Left ventricle myocardium inferior (tissue), 1 donor: ENCODE results near the gene ERBB2. TPM values are rescaled to one million over a fixed set of nuclear protein-coding genes. Genes with fewer than 3 reads are reported as not detected.

Experiments used
- DNase-seq: peaks from one replicate; pipeline ENCODE4 v3.0.0-alpha.2; 2020
- H3K27ac ChIP-seq: fragments of 200-600 bp; replicated peaks from 2 replicates; pipeline ENCODE4 v1.8.0; 2021
- H3K27me3 ChIP-seq: fragments of 200-600 bp; 2 replicates; pipeline ENCODE4 v1.8.0; 2021; ENCODE audit warnings: low read depth
- H3K36me3 ChIP-seq: fragments of 200-600 bp; 2 replicates; pipeline ENCODE4 v1.8.0; 2021
- H3K4me1 ChIP-seq: fragments of 200-600 bp; 2 replicates; pipeline ENCODE4 v1.8.0; 2021
- H3K4me3 ChIP-seq: fragments of 200-600 bp; 2 replicates; pipeline ENCODE4 v1.8.0; 2021; ENCODE audit warnings: mild to moderate bottlenecking, moderate library complexity
- H3K9me3 ChIP-seq: fragments of 200-600 bp; replicated peaks from 2 replicates; pipeline ENCODE4 v1.8.0; 2021
- CTCF ChIP-seq: fragments of 200-600 bp; IDR thresholded peaks from 2 replicates; pipeline ENCODE4 v1.8.0; 2021; ENCODE audit warnings: antibody characterized with exemption, mild to moderate bottlenecking, borderline replicate concordance
- intact Hi-C: fragments of 100-400 bp; cut with micrococcal nuclease; formaldehyde crosslinking; loops from one replicate; pipeline ENCODE4 v1.11.0; 2022
- long read RNA-seq: library from polyadenylated mRNA; unstranded; transcript quantifications from one replicate; pipeline ENCODE4 v2.0.0, GENCODE V29; 2021
- total RNA-seq: library from RNA; stranded (reverse); fragmentation: NEBNext Ultra II Directional; extraction: Animal tissue kit (Norgen Biotek cat#: 25700); gene quantifications from one replicate; pipeline ENCODE4 v1.2.1, GENCODE V29; 2021
- donor health status: DM: no; HTN: yes; CAD: no; lungs with severe emphysema.

ERBB2 gene
- 61.0 TPM for total RNA-seq
- long read RNA-seq, full-length matches to known transcripts: 67 of 143 reads
- long read RNA-seq, partial matches to known transcripts: 52 of 143 reads
- long read RNA-seq, other reads (novel, unspliced or antisense): 24 of 143 reads

GRCh38 chr17:39699818-39700147 is at the start of gene ERBB2:
Gene ERBB2 (plus strand): TSS chr17:39700064. CDS start chr17:39700239, 175 bp downstream.
- no peaks in the 10 kb centered on the region for H3K36me3 ChIP-seq
- peaks cover 58% of the 10 kb centered on the region for H3K4me1 ChIP-seq
- H3K4me3 ChIP-seq: peak within 1 kb of the TSS; percentile 97
- H3K27ac ChIP-seq: peak within 1 kb of the TSS; percentile 90
- no peaks in the 10 kb centered on the region for H3K9me3 ChIP-seq
- intact Hi-C loops: no loop called here
- H3K27me3 ChIP-seq: no peaks in the 10 kb centered on the region
- peak; percentile 68 for DNase-seq
- TF ChIP-seq CTCF: no peak

- H3K9me3 ChIP-seq: no peaks in the 10 kb centered on the region
- intact Hi-C loops: no loop called here
- H3K4me3 ChIP-seq: no peak overlapping the region
- H3K27ac ChIP-seq: no peak overlapping the region
- DNase-seq: no peak
- H3K27me3 ChIP-seq: no peaks in the 10 kb centered on the region
- no peaks in the 10 kb centered on the region for H3K36me3 ChIP-seq
- TF ChIP-seq CTCF: no peak
- peaks cover 44% of the 10 kb centered on the region for H3K4me1 ChIP-seq
Measured at GRCh38 chr17:39650121-39650579, 49.7 kb upstream of the ERBB2 start.

GRCh38 chr17:39651923-39652586 is 47.8 kb upstream of the ERBB2 start:
- TF ChIP-seq CTCF: no peak
- H3K27ac ChIP-seq: peak overlapping the region; percentile 50
- H3K27me3 ChIP-seq: no peaks in the 10 kb centered on the region
- H3K4me1 ChIP-seq: peaks cover 33% of the 10 kb centered on the region
- no peaks in the 10 kb centered on the region for H3K36me3 ChIP-seq
- no peak for DNase-seq
- H3K4me3 ChIP-seq: no peak overlapping the region
- no peaks in the 10 kb centered on the region for H3K9me3 ChIP-seq
- intact Hi-C loops: no loop called here

GRCh38 chr17:39652587-39653315 is 47.1 kb upstream of the ERBB2 start:
- no peaks in the 10 kb centered on the region for H3K9me3 ChIP-seq
- peaks cover 37% of the 10 kb centered on the region for H3K4me1 ChIP-seq
- H3K27ac ChIP-seq: peak overlapping the region; percentile 50
- H3K4me3 ChIP-seq: no peak overlapping the region
- no peaks in the 10 kb centered on the region for H3K36me3 ChIP-seq
- DNase-seq: no peak
- no peak for TF ChIP-seq CTCF
- intact Hi-C loops: no loop called here
- H3K27me3 ChIP-seq: no peaks in the 10 kb centered on the region

- H3K4me1 ChIP-seq: peaks cover 42% of the 10 kb centered on the region
- H3K27ac ChIP-seq: peak overlapping the region; percentile 50
- intact Hi-C loops: no loop called here
- no peak for DNase-seq
- no peak for TF ChIP-seq CTCF
- no peaks in the 10 kb centered on the region for H3K9me3 ChIP-seq
- no peak overlapping the region for H3K4me3 ChIP-seq
- H3K27me3 ChIP-seq: no peaks in the 10 kb centered on the region
- H3K36me3 ChIP-seq: no peaks in the 10 kb centered on the region
Measured at GRCh38 chr17:39653316-39653661, 46.6 kb upstream of the ERBB2 start.
